Suprapubic skin (tissue), 4 donors: ENCODE data around the gene LHPP. TPM values are rescaled to one million over a fixed set of nuclear protein-coding genes. Genes with fewer than 3 reads are reported as not detected.

Experiments used
- DNase-seq, 2 donors: peaks; one replicate each; pipeline ENCODE4 v3.0.0-alpha.2; 2019; ENCODE audit warnings: low spot score in 2 of 2
- H3K27ac ChIP-seq: fragments of 200-600 bp; sonication (generic); one replicate; pipeline ENCODE4 v1.5.1; 2019
- H3K27me3 ChIP-seq: fragments of 200-600 bp; sonication (generic); one replicate; pipeline ENCODE4 v1.5.1; 2019
- H3K36me3 ChIP-seq: fragments of 200-600 bp; sonication (generic); one replicate; pipeline ENCODE4 v1.5.1; 2019
- H3K4me1 ChIP-seq: fragments of 200-600 bp; sonication (generic); one replicate; pipeline ENCODE4 v1.5.1; 2019
- H3K4me3 ChIP-seq: fragments of 200-600 bp; sonication (generic); one replicate; pipeline ENCODE4 v1.5.1; 2019; ENCODE audit warnings: mild to moderate bottlenecking
- H3K9me3 ChIP-seq: fragments of 200-600 bp; sonication (generic); one replicate; pipeline ENCODE4 v1.5.1; 2019
- EP300 ChIP-seq: sonication (generic); formaldehyde crosslinking; IDR thresholded peaks from one replicate; pipeline ENCODE4 v1.6.1; 2017; ENCODE audit warnings: antibody characterized with exemption
- POLR2A ChIP-seq, 2 donors: fragments of 450-650 bp; IDR thresholded peaks; one replicate each; pipeline ENCODE4 v1.6.1; 2017; ENCODE audit warnings: antibody characterized with exemption in 2 of 2, mild to moderate bottlenecking in 2 of 2, moderate library complexity in 2 of 2
- POLR2AphosphoS5 ChIP-seq, 3 donors: sonication (generic); formaldehyde crosslinking; IDR thresholded peaks; one replicate each; pipeline ENCODE4 v1.6.1; 2017; ENCODE audit warnings: antibody characterized with exemption in 3 of 3
- whole genome bisulfite sequencing: methylation state at CpG from one replicate; pipeline ENCODE4 v1.1.5; 2018; 5-methylcytosine and 5-hydroxymethylcytosine counted together
- total RNA-seq, 4 donors: library from RNA; depleted of rRNA; stranded (reverse); fragments of >200 nt; gene quantifications; one replicate each; pipeline ENCODE4 v1.1.0, GENCODE V29; 2016
- TF ChIP-seq, protein P1 (sequence below), 2 donors: fragments of 200-600 bp in 1 of 2; fragments of 450-650 bp in 1 of 2; sonication (generic) in 1 of 2; IDR thresholded peaks; one replicate each; pipeline ENCODE4 v1.5.1; 2016 to 2019; ENCODE audit warnings: antibody characterized with exemption in 2 of 2, mild to moderate bottlenecking in 1 of 2, moderate library complexity in 1 of 2

The LHPP gene
- total RNA-seq, 4 donors from 2014 or later: 14.4 to 22.6 (median 15.3) TPM

DNA sequence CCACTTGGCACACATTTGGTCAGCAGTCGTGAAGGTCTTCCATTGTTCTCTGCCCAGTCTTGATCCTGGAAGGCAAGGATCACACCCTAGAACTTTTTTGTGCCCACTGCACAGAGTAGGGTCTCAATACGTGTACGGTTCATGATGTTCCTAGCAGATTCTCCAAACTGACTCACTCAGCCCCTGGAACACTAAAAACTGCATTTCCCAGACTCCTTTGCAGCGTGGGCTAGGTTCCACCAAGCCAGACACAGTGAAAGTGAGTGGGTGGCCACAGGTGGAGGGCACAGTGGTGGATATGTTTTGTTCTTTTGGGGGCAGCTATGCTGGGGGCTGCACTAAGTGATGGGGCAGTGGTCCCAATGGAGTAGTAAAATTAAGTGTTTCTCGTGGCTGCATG, 1.5 kb upstream of the LHPP start:
- 74% methylated on average over 4 of the region's 5 CpGs for WGBS

DNA sequence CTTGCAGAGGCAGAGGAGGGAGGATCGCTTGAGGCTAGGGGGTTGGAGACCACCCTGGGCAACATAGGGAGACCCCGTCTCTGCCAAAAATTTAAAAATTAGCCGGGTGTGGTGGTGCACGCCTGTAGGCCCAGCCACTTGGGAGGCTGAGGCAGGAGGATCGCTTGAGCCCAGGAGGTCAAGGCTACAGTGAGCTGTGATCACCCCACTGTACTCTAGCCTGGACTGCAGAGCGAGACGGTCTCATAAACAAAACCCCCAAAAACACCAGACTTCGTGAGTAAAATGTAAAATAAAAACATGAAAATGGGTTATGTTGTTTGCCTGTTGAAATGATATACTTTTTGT, 699 bp downstream of the LHPP start:
- WGBS: 75% methylated on average over 8 of the region's 8 CpGs
- TF ChIP-seq EP300: no peak
- TF ChIP-seq, protein P1, sequence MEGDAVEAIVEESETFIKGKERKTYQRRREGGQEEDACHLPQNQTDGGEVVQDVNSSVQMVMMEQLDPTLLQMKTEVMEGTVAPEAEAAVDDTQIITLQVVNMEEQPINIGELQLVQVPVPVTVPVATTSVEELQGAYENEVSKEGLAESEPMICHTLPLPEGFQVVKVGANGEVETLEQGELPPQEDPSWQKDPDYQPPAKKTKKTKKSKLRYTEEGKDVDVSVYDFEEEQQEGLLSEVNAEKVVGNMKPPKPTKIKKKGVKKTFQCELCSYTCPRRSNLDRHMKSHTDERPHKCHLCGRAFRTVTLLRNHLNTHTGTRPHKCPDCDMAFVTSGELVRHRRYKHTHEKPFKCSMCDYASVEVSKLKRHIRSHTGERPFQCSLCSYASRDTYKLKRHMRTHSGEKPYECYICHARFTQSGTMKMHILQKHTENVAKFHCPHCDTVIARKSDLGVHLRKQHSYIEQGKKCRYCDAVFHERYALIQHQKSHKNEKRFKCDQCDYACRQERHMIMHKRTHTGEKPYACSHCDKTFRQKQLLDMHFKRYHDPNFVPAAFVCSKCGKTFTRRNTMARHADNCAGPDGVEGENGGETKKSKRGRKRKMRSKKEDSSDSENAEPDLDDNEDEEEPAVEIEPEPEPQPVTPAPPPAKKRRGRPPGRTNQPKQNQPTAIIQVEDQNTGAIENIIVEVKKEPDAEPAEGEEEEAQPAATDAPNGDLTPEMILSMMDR (IDR thresholded peaks at IDR 0.05): no peak
- no peak for TF ChIP-seq POLR2A (IDR thresholded peaks at IDR 0.05)
- TF ChIP-seq POLR2AphosphoS5 (IDR thresholded peaks at IDR 0.05): no peak
- Histone ChIP-seq H3K36me3 (no peaks in the 10 kb centered on the region), H3K9me3 (no peaks in the 10 kb centered on the region), H3K27me3 (no peaks in the 10 kb centered on the region), H3K4me3 (peak overlapping the region; percentile 95), H3K27ac (no peak overlapping the region), H3K4me1 (peaks cover 15% of the 10 kb centered on the region)
- DNase-seq: no peak

More for the DNA sequence above, 1.5 kb upstream of the LHPP start:
- TF ChIP-seq POLR2AphosphoS5 (IDR thresholded peaks at IDR 0.05) (no peak), POLR2A (IDR thresholded peaks at IDR 0.05) (no peak), EP300 (no peak)
- TF ChIP-seq, protein P1 (IDR thresholded peaks at IDR 0.05): no peak
- Histone ChIP-seq H3K36me3 (no peaks in the 10 kb centered on the region), H3K4me1 (peaks cover 15% of the 10 kb centered on the region), H3K27ac (no peak overlapping the region), H3K4me3 (no peak overlapping the region), H3K27me3 (peaks cover 8% of the 10 kb centered on the region), H3K9me3 (no peaks in the 10 kb centered on the region)
- no peak for DNase-seq

DNA sequence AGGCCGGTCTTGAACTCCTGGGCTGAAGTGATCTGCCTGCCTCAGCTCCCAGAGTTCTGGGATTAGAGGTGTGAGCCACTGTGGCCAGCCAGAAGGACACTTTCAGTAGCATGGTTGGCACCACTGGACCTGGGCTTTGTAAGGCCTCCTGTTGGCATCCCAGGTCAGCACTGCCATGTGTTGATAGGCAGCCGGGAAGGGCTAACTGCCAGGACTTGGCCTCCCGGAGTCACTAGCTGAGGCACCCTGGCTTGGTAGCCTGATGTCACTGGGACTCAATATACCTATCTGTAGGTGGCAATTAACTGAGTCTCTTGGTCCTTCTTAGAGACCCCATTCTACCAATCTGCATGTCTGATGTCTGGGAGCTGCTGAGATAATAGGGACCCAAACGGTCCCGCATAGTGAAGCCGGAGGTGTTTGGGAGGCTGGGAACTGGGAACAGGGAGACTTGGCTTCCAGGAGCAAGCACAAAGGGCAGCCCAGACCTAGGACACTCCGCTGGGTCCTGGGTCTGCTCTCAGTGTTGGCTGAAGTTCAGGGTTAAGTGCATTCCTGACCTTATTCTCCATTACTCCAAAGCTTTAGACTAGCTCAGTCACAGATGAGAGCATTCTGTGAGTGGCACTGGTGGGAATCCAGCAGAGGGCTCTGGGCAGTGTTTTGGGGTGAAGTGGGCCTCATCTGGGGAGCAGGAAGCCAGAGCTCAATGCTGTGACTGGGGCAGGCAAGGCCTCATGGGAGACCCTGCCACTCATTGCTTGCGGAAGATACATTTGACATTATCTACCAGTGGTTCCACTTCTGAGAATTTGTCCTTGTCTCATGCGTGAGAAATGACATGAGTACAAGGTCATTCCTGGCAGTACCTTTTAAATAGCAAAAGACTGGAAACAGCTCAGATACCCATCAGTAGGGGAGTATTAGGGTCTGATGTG, 2.7 kb downstream of the LHPP start:
- Histone ChIP-seq H3K9me3 (no peaks in the 10 kb centered on the region), H3K27ac (no peak overlapping the region), H3K36me3 (no peaks in the 10 kb centered on the region), H3K4me3 (no peak overlapping the region), H3K27me3 (no peaks in the 10 kb centered on the region), H3K4me1 (peaks cover 9% of the 10 kb centered on the region)
- TF ChIP-seq, protein P1 (IDR thresholded peaks at IDR 0.05): no peak
- TF ChIP-seq POLR2A (IDR thresholded peaks at IDR 0.05): no peak
- TF ChIP-seq POLR2AphosphoS5 (IDR thresholded peaks at IDR 0.05): no peak
- no peak for TF ChIP-seq EP300
- WGBS: 83% methylated on average over 6 of the region's 9 CpGs
- no peak for DNase-seq

DNA sequence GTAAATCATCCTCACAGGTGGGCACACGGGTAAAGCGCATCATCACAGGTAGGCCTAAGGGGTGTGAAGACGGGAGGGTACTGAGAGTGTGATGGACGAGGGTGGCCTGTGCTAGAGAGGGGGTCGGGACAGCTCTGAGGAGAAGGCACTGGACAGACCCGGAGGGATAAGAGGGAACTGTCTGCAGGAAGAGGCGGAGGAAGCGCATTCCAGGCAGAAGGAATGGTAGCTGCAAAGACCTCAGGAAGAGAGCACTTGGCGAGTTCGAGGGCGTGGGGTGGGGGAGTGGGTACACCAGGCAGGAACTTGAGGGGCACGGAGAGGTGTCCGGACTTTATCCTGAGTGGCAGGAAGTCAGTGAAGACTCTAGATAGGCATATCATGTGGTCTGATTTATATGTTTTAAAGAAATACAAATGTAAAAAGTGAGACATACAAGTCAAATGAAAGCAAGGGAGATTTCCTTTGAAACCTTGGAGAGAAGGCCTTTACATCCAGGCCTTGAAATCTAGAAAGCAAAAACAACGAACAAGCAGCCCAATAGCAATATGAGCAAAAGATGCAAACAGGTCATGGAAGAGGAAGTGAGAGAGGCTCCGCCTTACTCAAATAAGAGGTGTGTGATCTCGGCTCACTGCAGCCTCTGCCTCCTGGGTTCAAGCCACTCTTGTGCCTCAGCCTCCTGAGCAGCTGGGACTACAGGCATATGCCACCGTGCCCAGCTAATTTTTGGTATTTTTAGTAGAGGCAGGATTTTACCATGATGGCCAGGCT, 3.6 kb downstream of the LHPP start:
- Histone ChIP-seq H3K9me3 (no peaks in the 10 kb centered on the region), H3K27ac (no peak overlapping the region), H3K27me3 (no peaks in the 10 kb centered on the region), H3K4me1 (peaks cover 9% of the 10 kb centered on the region), H3K36me3 (no peaks in the 10 kb centered on the region), H3K4me3 (no peak overlapping the region)
- TF ChIP-seq POLR2AphosphoS5 (IDR thresholded peaks at IDR 0.05): no peak
- no peak for TF ChIP-seq EP300
- no peak for TF ChIP-seq POLR2A (IDR thresholded peaks at IDR 0.05)
- TF ChIP-seq, protein P1 (IDR thresholded peaks at IDR 0.05): no peak
- DNase-seq: no peak
- 80% methylated on average over 17 of the region's 17 CpGs for WGBS
